ENCODE data around the gene FYN. TPM values are rescaled to one million over a fixed set of nuclear protein-coding genes. Genes with fewer than 3 reads are reported as not detected.

The FYN gene
- total and polyA plus RNA-seq, 9 of the 15 experiments (the other 6 are each of a cell fraction or from before 2014, with no cell fraction given): 2.9 to 22.1 (median 11.4) TPM

GRCh38 chr6:111862741-111863140, 10.5 kb downstream of the FYN start:
- in situ Hi-C loops (cut with MboI): no loop called here
- WGBS (ENCODE audit: insufficient coverage, low coverage, missing lambda C conversion rate): 30% methylated on average over 6 of the region's 6 CpGs
- peaks cover 0 to 31% of the 10 kb centered on the region in 2 experiments; a peak in 3 of 5 replicates for H3K27me3 ChIP-seq (ENCODE audit: control insufficient read depth in 2 of 2, insufficient read depth in 2 of 2, low read length in 2 of 2)
- FAIRE-seq (no peak), DNase-seq (ENCODE audit: extremely low read depth in 1 of 4, low spot score in 3 of 4) (no peak), ATAC-seq (no peak)
- intact Hi-C loops (cut with micrococcal nuclease): no loop called here
- no peak overlapping the region for H3K4me2 ChIP-seq (ENCODE audit: insufficient read depth, low read length)
- H3K79me2 ChIP-seq (ENCODE audit: control insufficient read depth, insufficient read depth, low read length): no peaks in the 10 kb centered on the region
- no peaks in the 10 kb centered on the region for H3K9me1 ChIP-seq (ENCODE audit: control insufficient read depth, insufficient read depth, low read length)
- no peak overlapping the region for H3K27ac ChIP-seq (ENCODE audit: extremely low read depth, low read depth, low read length)
- ChIA-PET CTCF (ENCODE audit: low intra/inter-chr PET ratio) (no interaction called here), POLR2A (interaction anchor here (0.7 kb wide), 1 partner anchor 19 kb away, joined by 3 read pairs; no protein-coding TSS in a partner anchor)
- BruUV-seq (replicated peaks): no TSS peak
- TF ChIP-seq ARID1B (IDR thresholded peaks at IDR 0.05) (no peak), STAT5B (CRISPR knock-in tag; IDR thresholded peaks at IDR 0.05) (no peak), MYBL2 (IDR thresholded peaks at IDR 0.05; ENCODE audit: low read depth) (no peak), MYBL2 (CRISPR knock-in tag; IDR thresholded peaks at IDR 0.05; ENCODE audit: borderline replicate concordance) (no peak), NONO (IDR thresholded peaks at IDR 0.05; ENCODE audit: low read depth in 2 of 2, low read length in 1 of 2) (no peak)
- H3K9ac ChIP-seq (ENCODE audit: insufficient read depth in 1 of 2, low read depth in 2 of 2, low read length in 2 of 2): no peak overlapping the region
- H4K20me1 ChIP-seq (replicated peaks; ENCODE audit: control insufficient read depth, insufficient read depth, low read length): peaks cover 7% of the 10 kb centered on the region; the same call in 1 of the 2 replicates
- H3K9me3 ChIP-seq (replicated peaks; ENCODE audit: control insufficient read depth, insufficient read depth, low read depth, low read length): no peaks in the 10 kb centered on the region
- no peak overlapping the region for H2AFZ ChIP-seq (ENCODE audit: low read depth, low read length)
- no peaks in the 10 kb centered on the region; a peak in 1 of 5 replicates for H3K4me1 ChIP-seq (replicated peaks in 1 of 2; ENCODE audit: control insufficient read depth in 2 of 2, insufficient read depth in 2 of 2, low read length in 2 of 2)
- no peaks in the 10 kb centered on the region for H3K36me3 ChIP-seq (ENCODE audit: control insufficient read depth, insufficient read depth, low read length)
- no peak overlapping the region for H3K4me3 ChIP-seq

GRCh38 chr6:111862314-111862713, 10.9 kb downstream of the FYN start:
- ChIA-PET CTCF (ENCODE audit: low intra/inter-chr PET ratio) (no interaction called here), POLR2A (interaction anchor here (0.7 kb wide), 1 partner anchor 19 kb away, joined by 3 read pairs; no protein-coding TSS in a partner anchor)
- no peak for ATAC-seq
- H3K27me3 ChIP-seq (ENCODE audit: control insufficient read depth in 2 of 2, insufficient read depth in 2 of 2, low read length in 2 of 2): peaks cover 0 to 32% of the 10 kb centered on the region in 2 experiments; a peak in 3 of 5 replicates
- no peak overlapping the region for H2AFZ ChIP-seq (ENCODE audit: low read depth, low read length)
- FAIRE-seq: no peak
- WGBS (ENCODE audit: insufficient coverage, low coverage, missing lambda C conversion rate): 31% methylated on average over 5 of the region's 5 CpGs
- H3K79me2 ChIP-seq (ENCODE audit: control insufficient read depth, insufficient read depth, low read length): no peaks in the 10 kb centered on the region
- no peaks in the 10 kb centered on the region for H3K9me1 ChIP-seq (ENCODE audit: control insufficient read depth, insufficient read depth, low read length)
- no peak overlapping the region for H3K27ac ChIP-seq (ENCODE audit: extremely low read depth, low read depth, low read length)
- H3K36me3 ChIP-seq (ENCODE audit: control insufficient read depth, insufficient read depth, low read length): no peaks in the 10 kb centered on the region
- DNase-seq (ENCODE audit: extremely low read depth in 1 of 4, low spot score in 3 of 4): no peak
- H3K4me2 ChIP-seq (ENCODE audit: insufficient read depth, low read length): no peak overlapping the region
- no peak overlapping the region for H3K4me3 ChIP-seq
- intact Hi-C loops (cut with micrococcal nuclease): no loop called here
- peaks cover 7% of the 10 kb centered on the region; the same call in 1 of the 2 replicates for H4K20me1 ChIP-seq (replicated peaks; ENCODE audit: control insufficient read depth, insufficient read depth, low read length)
- in situ Hi-C loops (cut with MboI): no loop called here
- no peak for TF ChIP-seq DEAF1 (CRISPR knock-in tag; IDR thresholded peaks at IDR 0.05)
- TF ChIP-seq LEF1 (IDR thresholded peaks at IDR 0.05): no peak
- TF ChIP-seq POLR2AphosphoS2 (IDR thresholded peaks at IDR 0.05; ENCODE audit: low read length): no peak
- TF ChIP-seq ZNF699 (CRISPR knock-in tag; IDR thresholded peaks at IDR 0.05; ENCODE audit: insufficient replicate concordance): no peak
- no peak for TF ChIP-seq SP2 (IDR thresholded peaks at IDR 0.05; ENCODE audit: extremely low read depth, low read depth, low read length, poor library complexity, severe bottlenecking)
- no peak for TF ChIP-seq ZC3H11A (IDR thresholded peaks at IDR 0.05; ENCODE audit: low read depth, low read length)
- TF ChIP-seq NCOA4 (IDR thresholded peaks at IDR 0.05; ENCODE audit: partially characterized antibody): no peak
- no peaks in the 10 kb centered on the region; a peak in 1 of 5 replicates for H3K4me1 ChIP-seq (replicated peaks in 1 of 2; ENCODE audit: control insufficient read depth in 2 of 2, insufficient read depth in 2 of 2, low read length in 2 of 2)
- no peaks in the 10 kb centered on the region for H3K9me3 ChIP-seq (replicated peaks; ENCODE audit: control insufficient read depth, insufficient read depth, low read depth, low read length)
- H3K9ac ChIP-seq (ENCODE audit: insufficient read depth in 1 of 2, low read depth in 2 of 2, low read length in 2 of 2): no peak overlapping the region
- BruUV-seq (replicated peaks): no TSS peak

All from K562 (cell line).